Amniotic stem cell (primary cell): ENCODE data around the gene DUOXA1.
"Not testable (repeated sequence)": the region's sequence is repeated elsewhere in the genome, so short reads cannot be mapped to it uniquely, and the experiment has no call there.

Source experiments
- DNase-seq: peaks from one replicate; lab custom pipeline; 2025; lab: John Stamatoyannopoulos, UW

DUOXA1 gene

DNA sequence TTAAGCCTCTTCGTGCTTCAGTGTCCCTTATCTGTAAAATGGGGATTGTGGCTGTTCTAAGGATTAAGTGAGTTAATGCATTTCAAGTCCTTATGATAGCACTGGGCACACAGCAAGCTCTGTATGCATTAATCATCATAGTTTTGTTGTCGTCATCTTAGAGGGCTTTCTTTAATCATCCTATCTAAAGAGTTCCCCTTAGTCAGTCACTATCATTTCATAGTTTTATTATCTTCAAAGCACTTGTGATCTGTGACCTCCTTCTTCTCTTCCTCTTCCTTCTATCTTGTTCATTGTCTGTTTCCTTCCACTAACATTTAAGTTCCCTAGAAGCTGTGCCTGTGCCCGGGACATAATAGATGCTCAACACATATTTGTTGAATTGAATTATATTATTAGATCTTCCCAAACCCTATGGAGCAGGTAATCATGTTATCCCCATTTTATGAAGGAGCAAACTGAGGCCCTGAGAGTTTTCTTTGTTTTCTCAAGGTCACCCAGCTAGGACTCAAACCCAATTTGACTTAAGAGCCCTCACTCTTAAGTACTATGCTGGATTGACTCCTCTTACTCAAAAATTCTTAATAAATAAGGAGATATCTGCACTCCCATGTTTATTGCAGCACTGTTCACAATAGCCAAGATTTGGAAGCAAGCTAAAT is 39.8 kb downstream of the DUOXA1 start:
- DNase-seq, result no peak

DNA sequence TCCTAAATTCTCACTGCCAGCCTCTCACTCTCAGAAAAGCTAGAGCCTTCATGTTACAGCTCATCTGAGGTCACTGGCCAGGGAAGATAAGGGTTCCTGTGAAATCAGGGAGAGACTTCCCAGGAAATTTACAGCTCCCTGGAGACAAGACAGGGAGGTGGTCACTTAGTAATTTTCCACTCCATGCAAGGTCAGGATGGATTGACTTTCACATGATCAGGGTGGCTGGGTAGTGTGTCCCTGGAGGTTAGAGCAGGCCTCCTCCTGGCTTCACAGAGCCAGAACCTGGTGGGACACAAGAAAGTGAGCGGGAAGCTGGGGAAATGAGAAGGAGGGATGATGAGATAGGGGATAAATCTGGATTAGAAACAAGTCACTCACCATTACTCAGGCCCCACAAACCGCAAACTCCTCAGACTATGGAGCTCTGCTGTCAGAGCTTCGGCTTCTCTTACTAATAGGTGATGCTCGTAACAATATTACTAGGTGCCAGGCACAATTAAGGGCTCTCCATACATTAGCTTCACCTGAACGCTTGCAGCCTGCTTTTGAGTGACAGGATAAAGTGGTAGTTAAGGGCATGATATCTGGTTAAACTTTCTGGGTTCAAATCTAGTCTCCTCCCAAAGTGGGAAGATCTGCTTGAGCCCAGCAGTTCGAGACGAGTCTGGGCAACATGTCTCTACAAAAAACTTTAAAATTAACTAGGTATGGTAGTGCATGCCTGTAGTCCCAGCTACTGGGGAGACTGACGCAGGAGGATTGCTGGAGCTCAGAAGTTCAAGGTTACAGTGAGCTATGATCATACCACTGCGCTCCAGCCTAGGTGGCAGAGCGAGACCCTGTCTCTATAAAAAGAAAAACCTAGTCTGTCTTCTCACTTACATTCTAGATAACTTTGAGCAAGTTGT is 40.6 kb downstream of the DUOXA1 start:
- DNase-seq, result no peak

DNA sequence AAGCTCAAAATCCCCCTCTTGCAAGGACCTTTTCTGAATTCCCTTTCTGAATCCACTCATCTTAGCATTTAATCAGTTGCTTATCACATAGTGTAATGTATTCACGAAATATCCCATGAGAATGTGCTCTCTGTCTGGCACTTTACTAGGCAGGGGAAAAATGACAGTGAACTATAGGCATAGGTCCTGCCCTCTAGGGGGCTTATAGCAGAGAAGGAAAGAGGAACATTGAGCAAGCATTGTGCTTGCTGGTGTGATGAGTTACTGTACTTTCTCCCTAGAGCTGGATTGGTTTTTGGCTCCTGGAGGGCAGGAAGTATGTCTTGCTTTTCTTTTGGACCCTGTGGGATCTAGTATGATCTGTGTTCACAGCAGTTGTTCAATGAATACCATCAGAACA is 42.2 kb downstream of the DUOXA1 start:
- DNase-seq, result no peak

DNA sequence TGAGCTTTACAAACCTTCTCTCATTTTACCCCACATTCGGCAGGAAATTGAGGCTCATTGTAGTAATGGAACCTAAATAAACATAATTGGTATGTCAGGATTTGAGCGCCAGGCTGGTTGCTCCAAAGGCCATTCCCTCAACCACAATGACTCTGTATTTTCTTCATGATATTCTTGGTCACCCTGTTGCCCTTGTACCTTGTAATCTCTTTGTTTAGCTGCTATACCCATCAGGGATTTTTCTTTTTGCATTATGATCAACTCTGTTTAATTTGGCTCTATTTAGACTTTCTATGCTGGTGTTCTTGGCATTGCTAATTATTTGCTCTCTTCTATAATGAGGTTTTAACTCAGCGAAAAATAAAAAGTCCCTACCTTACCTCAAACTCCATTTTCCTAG is 45.5 kb downstream of the DUOXA1 start:
- no peak for DNase-seq

DNA sequence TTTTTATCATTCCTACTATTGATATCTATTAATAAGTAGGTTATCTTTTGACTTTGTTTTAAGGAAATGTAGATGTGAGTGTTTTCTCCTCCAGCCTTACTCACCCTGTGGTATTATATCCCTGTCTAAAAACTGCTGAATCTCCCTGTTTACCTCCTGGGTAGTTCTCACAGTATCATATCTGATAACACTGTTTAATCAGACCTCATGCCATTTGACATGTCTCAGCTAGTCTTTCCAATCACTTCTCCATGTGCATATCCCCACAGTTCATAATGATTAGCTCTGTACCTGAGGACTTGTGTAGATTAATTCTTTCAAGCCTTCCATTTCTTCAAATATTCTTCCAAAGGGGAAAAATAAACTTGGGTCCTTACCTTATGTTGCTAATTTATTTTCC is 46.5 kb downstream of the DUOXA1 start:
- DNase-seq, result no peak

DNA sequence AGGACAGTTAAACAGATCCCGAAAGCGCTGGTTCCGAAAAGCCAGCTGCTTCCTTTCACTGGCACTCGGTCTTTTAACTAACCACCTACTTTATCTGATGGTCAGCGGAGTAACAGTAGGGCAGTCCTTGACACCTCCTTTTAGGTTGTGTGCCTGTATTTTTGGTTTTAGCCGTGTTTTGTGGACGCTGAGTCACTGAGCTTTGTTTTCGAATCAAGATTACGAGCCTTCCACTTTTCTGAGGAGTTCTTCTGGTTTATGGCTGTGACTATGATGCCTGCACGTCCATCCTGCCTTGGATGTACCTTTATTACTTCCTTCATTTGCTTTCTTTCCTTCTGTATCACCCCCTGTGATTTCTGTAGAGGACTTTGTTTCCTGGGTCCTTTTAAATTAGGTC is 47.3 kb downstream of the DUOXA1 start:
- not testable (repeated sequence) for DNase-seq

DNA sequence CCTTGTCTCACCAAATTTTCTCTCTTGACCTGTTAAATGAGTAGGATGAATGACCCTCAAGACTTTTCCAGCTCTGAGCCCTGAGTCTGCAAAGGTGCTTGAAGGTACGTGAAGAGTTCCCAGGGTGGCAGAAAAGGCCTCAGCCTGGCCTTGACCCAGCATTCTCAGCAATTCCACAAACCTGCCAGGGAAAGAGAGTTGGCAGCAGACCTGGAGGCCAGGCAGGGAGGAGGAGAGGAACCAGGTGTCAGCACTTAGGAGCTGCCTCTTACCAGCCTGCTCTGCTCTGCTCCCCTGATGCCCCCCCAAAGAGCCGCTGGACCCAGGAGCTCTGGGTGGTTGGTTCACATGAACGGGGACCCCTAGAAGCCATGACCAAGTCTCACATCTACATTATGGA is 49.1 kb downstream of the DUOXA1 start:
- not testable (repeated sequence) for DNase-seq

DNA sequence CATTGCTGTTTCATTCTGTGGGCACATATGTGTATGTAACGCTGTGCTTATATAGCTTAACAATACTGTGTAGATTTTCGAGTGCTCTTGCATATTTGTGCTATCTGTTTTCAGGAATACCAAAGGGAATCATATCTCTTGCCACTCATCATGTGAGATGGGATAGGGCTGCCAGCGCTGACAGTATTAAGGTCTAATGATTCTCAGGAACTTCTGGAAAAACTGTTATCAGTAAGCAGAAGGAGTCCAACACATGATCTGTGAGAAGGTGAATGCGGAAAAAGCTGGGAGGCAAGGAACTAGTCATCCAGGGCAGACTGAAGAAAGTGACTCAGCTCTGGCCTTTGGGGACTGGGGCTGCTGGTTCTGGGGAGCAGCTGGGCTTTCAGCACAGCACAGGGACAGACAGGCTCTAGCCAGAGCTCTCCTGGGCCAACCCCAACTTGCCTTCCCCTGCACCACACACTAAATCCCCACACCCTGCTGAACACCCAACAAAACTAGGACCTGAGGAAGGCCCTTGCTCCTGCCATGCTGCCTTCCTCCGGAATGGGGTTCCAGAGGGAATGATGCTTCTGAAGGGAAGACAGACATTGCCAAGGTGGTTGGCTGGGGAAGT is 49.9 kb downstream of the DUOXA1 start:
- DNase-seq, result not testable (repeated sequence)

DNA sequence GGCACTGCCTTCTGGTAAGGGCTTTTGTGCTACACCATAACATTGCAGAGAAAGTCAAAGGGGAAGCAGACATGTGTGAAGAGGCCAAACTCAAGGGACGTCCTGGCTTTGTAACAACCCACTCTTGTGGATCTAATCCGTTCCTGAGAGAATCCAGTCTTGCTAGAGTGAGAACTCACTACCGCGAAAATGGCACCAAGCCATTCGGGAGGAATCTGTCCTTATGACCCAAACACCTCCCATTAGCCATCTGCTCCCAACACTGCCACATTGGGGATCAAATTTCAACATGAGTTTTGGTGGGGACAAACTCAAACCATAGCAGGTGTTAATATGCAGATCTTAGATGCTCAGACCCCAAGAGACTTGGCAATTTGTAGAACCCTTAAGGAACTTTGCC is 50.5 kb downstream of the DUOXA1 start:
- DNase-seq, result not testable (repeated sequence)

DNA sequence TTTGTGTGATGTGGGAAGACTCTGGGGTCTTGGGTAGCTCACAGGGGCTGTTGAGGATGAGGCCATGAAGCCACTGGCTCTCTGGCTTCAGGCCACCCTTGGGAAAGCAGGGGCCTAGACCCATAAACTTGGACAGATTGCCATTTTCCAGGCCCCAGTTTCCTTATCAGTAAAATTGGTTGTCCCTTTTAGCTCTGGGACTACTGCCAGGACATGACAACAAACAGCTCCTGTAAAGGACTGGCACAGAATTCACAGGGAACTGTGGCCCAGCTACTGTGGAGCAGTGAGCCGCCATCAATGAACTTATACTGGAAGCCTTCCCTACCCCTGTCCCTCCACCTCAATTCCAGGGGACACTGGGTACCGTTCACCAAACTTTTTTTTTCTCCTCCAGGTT is 52.3 kb downstream of the DUOXA1 start:
- not testable (repeated sequence) for DNase-seq

DNA sequence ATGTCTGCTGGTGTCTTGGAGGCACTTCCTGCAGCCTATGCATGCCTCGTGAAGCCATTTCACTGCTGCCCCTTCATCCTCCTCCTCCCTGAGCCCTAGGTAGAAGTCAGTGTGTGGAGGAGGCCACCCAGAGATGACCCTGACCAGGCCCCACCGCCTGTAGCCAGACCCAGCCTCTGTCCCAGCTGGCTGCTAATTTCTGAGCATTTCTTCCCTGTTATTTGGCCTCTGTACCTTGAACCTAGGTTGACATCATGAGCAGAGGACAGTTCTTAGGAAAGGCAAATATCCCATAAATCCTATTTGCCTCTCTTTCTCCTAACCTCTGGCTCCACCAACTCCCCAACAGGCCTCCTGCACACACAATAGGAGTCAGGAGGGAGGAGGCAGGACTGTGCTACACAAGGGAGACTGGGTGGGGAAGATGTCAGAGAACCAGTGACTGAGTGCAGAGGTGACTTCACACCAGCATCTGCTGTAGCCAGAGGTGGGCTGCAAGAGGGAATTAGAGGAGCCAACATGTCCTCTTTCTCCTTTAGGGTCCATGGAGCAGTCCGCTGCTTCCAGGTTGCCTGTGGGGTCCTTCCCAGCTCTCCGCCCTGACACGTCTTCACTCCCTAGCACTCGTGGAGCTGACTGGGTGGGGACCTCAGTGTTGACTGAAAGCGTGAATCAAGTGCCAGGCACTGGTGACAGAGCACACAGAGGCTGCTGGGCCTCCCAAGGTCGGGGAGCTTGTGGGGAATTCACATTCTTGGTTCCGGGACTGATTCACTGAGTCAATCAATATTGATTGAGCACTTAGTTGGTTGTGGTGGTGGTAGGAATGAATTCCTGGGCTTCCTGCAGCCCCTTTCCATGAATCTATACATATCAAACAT is 54.0 kb downstream of the DUOXA1 start:
- DNase-seq, result not testable (repeated sequence)

DNA sequence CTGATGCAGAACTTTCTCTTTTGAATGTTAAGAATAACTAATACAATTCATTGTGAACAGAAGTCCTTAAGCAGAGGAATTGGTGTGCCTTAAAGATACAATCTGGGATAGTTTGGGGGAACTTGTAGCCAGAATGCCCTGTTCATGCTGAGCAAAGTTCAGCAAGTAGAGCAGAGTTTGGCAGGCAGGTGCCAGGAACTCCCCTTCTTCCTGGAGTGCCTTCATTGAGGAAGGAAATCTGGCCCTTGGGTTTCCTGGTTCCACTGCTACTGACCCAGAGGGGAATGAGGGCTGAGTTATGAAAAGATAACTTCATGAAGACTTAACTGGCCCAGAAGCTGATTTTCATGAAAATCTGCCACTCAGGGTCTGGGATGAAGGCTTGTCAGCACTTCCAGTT is 56.1 kb downstream of the DUOXA1 start:
- not testable (repeated sequence) for DNase-seq

DNA sequence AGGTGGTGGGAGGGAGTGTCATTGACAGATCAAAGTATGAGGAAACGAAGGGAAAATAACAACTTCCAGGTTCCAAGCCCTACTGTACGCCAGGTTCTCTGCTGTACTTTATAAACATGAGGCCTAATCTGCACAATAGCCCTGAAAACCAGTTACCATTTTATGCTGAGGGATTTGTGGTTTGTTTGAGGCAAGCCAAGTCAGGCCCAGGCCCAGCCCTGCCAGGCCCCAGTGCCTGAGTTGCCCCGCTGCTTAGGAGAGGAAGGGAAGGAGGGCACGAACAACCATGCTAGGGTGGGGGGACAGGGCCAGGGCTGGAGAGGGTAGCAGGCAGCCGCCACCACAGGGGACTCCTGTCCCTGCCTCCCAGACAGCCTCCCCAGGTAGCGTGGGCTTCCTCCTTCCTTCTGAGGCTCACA is 59.7 kb downstream of the DUOXA1 start:
- not testable (repeated sequence) for DNase-seq
